ENCODE measurements around the gene DEFB112. TPM values are rescaled to one million over a fixed set of nuclear protein-coding genes. Genes with fewer than 3 reads are reported as not detected.

The DEFB112 gene
- polyA plus RNA-seq, 3 donors: not detected

- H3K9me3 Mint-ChIP-seq: no peaks in the 10 kb centered on the region
- no peak overlapping the region for H3K27ac Mint-ChIP-seq
- H3K4me1 ChIP-seq (ENCODE audit: control insufficient read depth in 1 of 2, insufficient read depth in 2 of 2, low read length in 2 of 2): no peaks in the 10 kb centered on the region
- H3K4me3 ChIP-seq (replicated peaks in 1 of 3; ENCODE audit: low read depth in 2 of 3, low read length in 3 of 3): no peak overlapping the region
- no peaks in the 10 kb centered on the region for H3K36me3 Mint-ChIP-seq
- H3K36me3 ChIP-seq (replicated peaks in 1 of 2; ENCODE audit: control insufficient read depth in 1 of 2, insufficient read depth in 2 of 2, low read length in 2 of 2): no peaks in the 10 kb centered on the region
- no peak for DNase-seq
- H4K20me1 ChIP-seq (ENCODE audit: insufficient read depth, low read length): no peaks in the 10 kb centered on the region
- no peak overlapping the region for H3K4me3 Mint-ChIP-seq
- no peaks in the 10 kb centered on the region for H3K79me2 ChIP-seq (ENCODE audit: insufficient read depth, low read length)
- intact Hi-C loops (cut with micrococcal nuclease): no loop called here
- no peaks in the 10 kb centered on the region for H3K9me3 ChIP-seq (replicated peaks in 1 of 2; ENCODE audit: control insufficient read depth in 1 of 2, insufficient read depth in 1 of 2, low read length in 2 of 2)
- no peak overlapping the region for H2AFZ ChIP-seq (ENCODE audit: insufficient read depth, low read depth, low read length, poor library complexity, severe bottlenecking)
- H3K27me3 ChIP-seq (ENCODE audit: control insufficient read depth in 2 of 2, insufficient read depth in 2 of 2, low read length in 2 of 2): no peaks in the 10 kb centered on the region
- H3K4me1 Mint-ChIP-seq: no peaks in the 10 kb centered on the region
- peaks cover 0 to 1% (median 0%) of the 10 kb centered on the region in 3 donors for H3K27me3 Mint-ChIP-seq (ENCODE audit: low read depth in 3 of 3)
- no peak overlapping the region for H3K27ac ChIP-seq (ENCODE audit: low read depth in 1 of 2, low read length in 2 of 2)
- H3K9ac ChIP-seq (ENCODE audit: insufficient read depth, low read length, poor library complexity, severe bottlenecking): no peak overlapping the region
- no peak for TF ChIP-seq CTCF (IDR thresholded peaks at IDR 0.05)
- H3K4me2 ChIP-seq (replicated peaks; ENCODE audit: extremely low read depth, low read length, poor library complexity, severe bottlenecking): no peak overlapping the region
- no CpG with 5 or more reads among the region's 1 CpG for WGBS (ENCODE audit: insufficient coverage)
These were observed 44.2 kb upstream of the DEFB112 start for GRCh38 chr6:50093938-50094272.

GRCh38 chr6:50093116-50093937 is 43.6 kb upstream of the DEFB112 start:
- no peaks in the 10 kb centered on the region for H3K9me3 Mint-ChIP-seq
- no peaks in the 10 kb centered on the region for H3K36me3 Mint-ChIP-seq
- H3K79me2 ChIP-seq (ENCODE audit: insufficient read depth, low read length): no peaks in the 10 kb centered on the region
- no peak overlapping the region for H3K27ac Mint-ChIP-seq
- intact Hi-C loops (cut with micrococcal nuclease): no loop called here
- 86% methylated on average over 4 of the region's 7 CpGs for WGBS (ENCODE audit: insufficient coverage)
- H4K20me1 ChIP-seq (ENCODE audit: insufficient read depth, low read length): no peaks in the 10 kb centered on the region
- no peak overlapping the region for H3K27ac ChIP-seq (ENCODE audit: low read depth in 1 of 2, low read length in 2 of 2)
- no peaks in the 10 kb centered on the region for H3K4me1 ChIP-seq (ENCODE audit: control insufficient read depth in 1 of 2, insufficient read depth in 2 of 2, low read length in 2 of 2)
- TF ChIP-seq CTCF (IDR thresholded peaks at IDR 0.05): no peak
- H3K9ac ChIP-seq (ENCODE audit: insufficient read depth, low read length, poor library complexity, severe bottlenecking): no peak overlapping the region
- no peaks in the 10 kb centered on the region for H3K4me1 Mint-ChIP-seq
- H3K27me3 ChIP-seq (ENCODE audit: control insufficient read depth in 2 of 2, insufficient read depth in 2 of 2, low read length in 2 of 2): no peaks in the 10 kb centered on the region
- H3K36me3 ChIP-seq (replicated peaks in 1 of 2; ENCODE audit: control insufficient read depth in 1 of 2, insufficient read depth in 2 of 2, low read length in 2 of 2): no peaks in the 10 kb centered on the region
- no peak for DNase-seq
- H2AFZ ChIP-seq (ENCODE audit: insufficient read depth, low read depth, low read length, poor library complexity, severe bottlenecking): no peak overlapping the region
- H3K4me3 ChIP-seq (replicated peaks in 1 of 3; ENCODE audit: low read depth in 2 of 3, low read length in 3 of 3): no peak overlapping the region
- H3K27me3 Mint-ChIP-seq (ENCODE audit: low read depth in 3 of 3): peaks cover 0 to 1% (median 0%) of the 10 kb centered on the region in 3 donors
- H3K9me3 ChIP-seq (replicated peaks in 1 of 2; ENCODE audit: control insufficient read depth in 1 of 2, insufficient read depth in 1 of 2, low read length in 2 of 2): no peaks in the 10 kb centered on the region
- no peak overlapping the region for H3K4me3 Mint-ChIP-seq
- no peak overlapping the region for H3K4me2 ChIP-seq (replicated peaks; ENCODE audit: extremely low read depth, low read length, poor library complexity, severe bottlenecking)

Measured in CD14-positive monocyte (primary cell).